HG03196 (cell line): ENCODE results near the gene ANKHD1.

Experiments used
- ATAC-seq: cut with Tn5 transposase; IDR thresholded peaks from one replicate; pipeline ENCODE4 v1.9.1; 2021; ENCODE audit not compliant: unreplicated experiment

ANKHD1 gene

DNA sequence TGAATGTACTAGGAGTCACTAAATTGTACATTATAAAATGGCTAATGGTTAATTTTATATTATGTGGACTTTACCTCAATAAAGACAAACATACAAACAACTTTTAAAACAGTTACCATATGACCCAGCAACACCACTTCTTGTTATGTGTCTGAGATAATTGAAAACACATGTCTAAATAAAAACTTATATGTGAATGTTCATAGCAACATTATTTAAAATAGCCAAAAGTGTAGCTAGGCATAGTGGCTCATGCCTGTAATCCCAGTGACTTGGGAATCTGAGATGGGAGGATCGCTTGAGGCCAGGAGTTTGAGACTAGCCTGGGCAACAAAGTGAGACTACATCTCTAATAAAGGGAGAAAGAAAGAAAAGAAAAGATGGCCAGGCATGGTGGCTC lies 185.9 kb downstream of the ANKHD1 start:
- ATAC-seq: no peak

DNA sequence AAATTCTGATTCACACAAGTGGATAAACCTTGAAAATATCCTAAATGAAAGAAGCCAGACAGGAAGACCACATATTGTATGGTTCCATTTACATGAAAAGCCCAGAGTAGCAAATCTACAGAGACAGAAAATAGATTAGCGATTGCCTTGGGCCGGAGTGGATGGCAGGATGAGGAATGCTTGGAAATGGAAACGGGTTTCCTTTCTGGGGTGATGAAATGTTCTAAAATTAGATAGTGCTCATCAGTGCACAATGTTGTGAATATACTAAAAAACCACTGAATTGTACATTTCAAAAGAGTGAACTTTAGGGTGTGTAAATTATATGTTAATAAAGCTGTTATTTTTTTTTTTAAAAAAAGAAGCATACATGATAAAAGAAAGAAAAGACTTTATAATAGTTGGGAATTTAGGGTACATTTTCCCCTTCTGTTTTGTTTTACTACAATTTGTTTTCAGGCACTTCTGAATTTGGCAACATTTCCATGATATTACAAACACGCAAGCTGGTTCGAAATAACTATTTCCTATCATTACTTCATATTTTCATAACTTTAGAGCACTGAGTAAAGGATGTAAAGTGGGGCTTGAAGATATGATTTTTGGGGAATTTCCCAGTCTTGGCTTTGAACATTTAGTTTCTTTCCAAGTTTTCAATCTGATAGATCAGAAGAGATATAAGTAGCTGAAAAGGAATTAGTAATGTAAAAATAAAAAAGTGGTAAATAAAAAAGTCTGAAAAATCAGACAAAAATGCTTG lies 186.9 kb downstream of the ANKHD1 start:
- ATAC-seq: no peak
